GM23338 (cell line): ENCODE measurements around the gene DCPS. TPM values are rescaled to one million over a fixed set of nuclear protein-coding genes. Genes with fewer than 3 reads are reported as not detected.
"Not testable (repeated sequence)": the region's sequence is repeated elsewhere in the genome, so short reads cannot be mapped to it uniquely, and the experiment has no call there.

Experiments
- ATAC-seq: fragments of 200-7000 bp; cut with Tn5 transposase; 3 replicates; pipeline ENCODE4 v1.9.1; 2020
- DNase-seq: peaks from one replicate; pipeline ENCODE4 v3.0.0-alpha.2; 2015; ENCODE audit warnings: low spot score
- H2AFZ ChIP-seq: fragments of 200-600 bp; sonication (generic); 2 replicates; pipeline ENCODE4 v1.8.0; 2016; ENCODE audit warnings: antibody characterized with exemption, mild to moderate bottlenecking, moderate library complexity
- H3F3A ChIP-seq: fragments of 200-600 bp; sonication (generic); replicated peaks from 2 replicates; pipeline ENCODE4 v1.8.0; 2017; ENCODE audit warnings: antibody characterized with exemption, mixed run types, low read depth
- H3K27ac ChIP-seq: fragments of 200-600 bp; sonication (generic); 2 replicates; pipeline ENCODE4 v1.6.1; 2016; ENCODE audit warnings: low read depth
- H3K27me3 ChIP-seq: fragments of 200-600 bp; sonication (generic); 2 replicates; pipeline ENCODE4 v1.8.0; 2016; ENCODE audit warnings: mild to moderate bottlenecking, mixed run types, moderate library complexity; ENCODE audit not compliant: insufficient read depth
- H3K36me3 ChIP-seq: fragments of 200-600 bp; sonication (generic); 2 replicates; pipeline ENCODE4 v1.8.0; 2016; ENCODE audit warnings: mild to moderate bottlenecking; ENCODE audit not compliant: insufficient read depth
- H3K4me1 ChIP-seq: fragments of 200-600 bp; sonication (generic); 2 replicates; pipeline ENCODE4 v1.8.0; 2016; ENCODE audit warnings: mild to moderate bottlenecking, moderate library complexity; ENCODE audit not compliant: insufficient read depth
- H3K4me2 ChIP-seq: fragments of 200-600 bp; sonication (generic); 2 replicates; pipeline ENCODE4 v1.7.1; 2017; ENCODE audit warnings: mixed run types
- H3K4me3 ChIP-seq: fragments of 200-600 bp; sonication (generic); 2 replicates; pipeline ENCODE4 v1.6.1; 2016; ENCODE audit warnings: mixed run types
- H3K79me2 ChIP-seq: fragments of 200-600 bp; sonication (generic); replicated peaks from 2 replicates; pipeline ENCODE4 v1.8.0; 2017; ENCODE audit warnings: mild to moderate bottlenecking; ENCODE audit not compliant: insufficient read depth
- H3K9me2 ChIP-seq: fragments of 200-600 bp; sonication (generic); 2 replicates; pipeline ENCODE4 v1.8.0; 2017; ENCODE audit not compliant: insufficient read depth
- H4K20me1 ChIP-seq: fragments of 200-600 bp; sonication (generic); replicated peaks from 2 replicates; pipeline ENCODE4 v1.8.0; 2017; ENCODE audit warnings: mild to moderate bottlenecking; ENCODE audit not compliant: insufficient read depth
- H3K27ac Mint-ChIP-seq: 2 replicates; pipeline ENCODE4 v1.8.0; 2020; ENCODE audit warnings: inconsistent platforms, mild to moderate bottlenecking, moderate library complexity, mixed read lengths
- H3K27me3 Mint-ChIP-seq: 3 replicates; pipeline ENCODE4 v1.8.0; 2022; ENCODE audit warnings: low read depth, mild to moderate bottlenecking, moderate library complexity, mixed read lengths, inconsistent platforms; ENCODE audit not compliant: insufficient read depth, poor library complexity
- H3K36me3 Mint-ChIP-seq: 3 replicates; pipeline ENCODE4 v1.8.0; 2021; ENCODE audit warnings: low read depth, mild to moderate bottlenecking, inconsistent platforms, moderate library complexity, mixed read lengths
- H3K4me1 Mint-ChIP-seq: 3 replicates; pipeline ENCODE4 v1.8.0; 2020; ENCODE audit warnings: mild to moderate bottlenecking, inconsistent platforms, mixed read lengths
- H3K4me3 Mint-ChIP-seq: 3 replicates; pipeline ENCODE4 v1.8.0; 2021; ENCODE audit warnings: moderate library complexity, mild to moderate bottlenecking, inconsistent platforms, mixed read lengths
- H3K9me3 Mint-ChIP-seq: 3 replicates; pipeline ENCODE4 v1.8.0; 2020; ENCODE audit warnings: moderate library complexity, mild to moderate bottlenecking, inconsistent platforms, mixed read lengths
- EZH2phosphoT487 ChIP-seq: fragments of 200-600 bp; sonication (generic); IDR thresholded peaks from one replicate; pipeline ENCODE4 v1.8.1; 2018; ENCODE audit warnings: antibody characterized with exemption; ENCODE audit not compliant: unreplicated experiment
- ZNF462 ChIP-seq: fragments of 250-450 bp; sonication (Bioruptor Pico); IDR thresholded peaks from 2 replicates; pipeline ENCODE4 v1.5.0; 2020; ENCODE audit warnings: mild to moderate bottlenecking, moderate library complexity
- polyA plus RNA-seq: library from polyadenylated mRNA; unstranded; fragments of >200 nt; fragmentation: Nextera tagmentation; extraction: Ambion mirVana; gene quantifications from 2 replicates; pipeline ENCODE4 v1.2.1, GENCODE V29; 2016
- small RNA-seq: library from RNA; depleted of rRNA; stranded (forward); fragments of <200 nt; gene quantifications from one replicate; pipeline ENCODE3, GENCODE V24; 2014; ENCODE audit warnings: low replicate concordance
- total RNA-seq: library from RNA; depleted of rRNA; stranded (reverse); fragments of >200 nt; shearing (Covaris generic); gene quantifications from 2 replicates; pipeline ENCODE4 v1.2.3, GENCODE V29; 2014; rRNA removed

DCPS gene
- total and polyA plus RNA-seq, 2 experiments from 2014 or later = 26.8 to 46.4 TPM

GRCh38 chr11:126394036-126394435 is 90.2 kb downstream of the DCPS start (continued):
- no peak for TF ChIP-seq ZNF462 (CRISPR knock-in tag)
- TF ChIP-seq EZH2phosphoT487 = no peak

GRCh38 chr11:126394634-126395072 is 90.8 kb downstream of the DCPS start:
- H3K4me3 Mint-ChIP-seq, H3K27ac Mint-ChIP-seq, ATAC-seq, H3K27me3 Mint-ChIP-seq, H2AFZ ChIP-seq, H3K4me2 ChIP-seq, H3K36me3 ChIP-seq, H3K27ac ChIP-seq, H3K4me3 ChIP-seq, H3F3A ChIP-seq, H3K27me3 ChIP-seq, H3K36me3 Mint-ChIP-seq, H3K9me3 Mint-ChIP-seq, H3K4me1 ChIP-seq, DNase-seq, H3K9me2 ChIP-seq, H4K20me1 ChIP-seq: not testable (repeated sequence)
- peaks cover 27% of the 10 kb centered on the region for H3K79me2 ChIP-seq
- H3K4me1 Mint-ChIP-seq = peaks cover 21% of the 10 kb centered on the region

Small RNAs within 50 kb of the gene (small RNA-seq; reads per million reads assigned to genes)
- gene AP001318.3 = not detected

Other genes starting within 250 kb of the DCPS start
- gene CDON, start 241.2 kb upstream of the DCPS start, total RNA-seq = 31.2 and 35.5 TPM in 2 replicates
- gene CDON, start 241.2 kb upstream of the DCPS start, polyA plus RNA-seq = 3.3 and 4.1 TPM in 2 replicates
- gene RPUSD4, start 92.4 kb upstream of the DCPS start, total RNA-seq = 43.6 and 60.8 TPM in 2 replicates
- gene RPUSD4, start 92.4 kb upstream of the DCPS start, polyA plus RNA-seq = 20.3 and 20.8 TPM in 2 replicates
- 43.4 and 75.0 TPM in 2 replicates for gene FAM118B, start 92.3 kb upstream of the DCPS start, total RNA-seq
- 24.7 and 33.7 TPM in 2 replicates for gene FAM118B, start 92.3 kb upstream of the DCPS start, polyA plus RNA-seq
- 49.3 and 53.2 TPM in 2 replicates for gene SRPRA, start 35.2 kb upstream of the DCPS start, total RNA-seq
- 27.1 and 28.0 TPM in 2 replicates for gene SRPRA, start 35.2 kb upstream of the DCPS start, polyA plus RNA-seq
- 41.0 and 59.2 TPM in 2 replicates for gene FOXRED1, start 34.9 kb upstream of the DCPS start, total RNA-seq
- gene FOXRED1, start 34.9 kb upstream of the DCPS start, polyA plus RNA-seq = 25.2 and 27.0 TPM in 2 replicates
- gene TIRAP, start 21.0 kb upstream of the DCPS start, total RNA-seq = 2.6 and 3.4 TPM in 2 replicates
- 0.89 and 1.1 TPM in 2 replicates for gene TIRAP, start 21.0 kb upstream of the DCPS start, polyA plus RNA-seq
- 16.6 and 28.0 TPM in 2 replicates for gene ST3GAL4, start 51.6 kb downstream of the DCPS start, total RNA-seq
- 10.1 and 10.8 TPM in 2 replicates for gene ST3GAL4, start 51.6 kb downstream of the DCPS start, polyA plus RNA-seq